ENCODE measurements around the gene TUG1.
A peak's percentile ranks its signal among the peaks of the same experiment; 100 is the strongest.

The TUG1 gene

DNA sequence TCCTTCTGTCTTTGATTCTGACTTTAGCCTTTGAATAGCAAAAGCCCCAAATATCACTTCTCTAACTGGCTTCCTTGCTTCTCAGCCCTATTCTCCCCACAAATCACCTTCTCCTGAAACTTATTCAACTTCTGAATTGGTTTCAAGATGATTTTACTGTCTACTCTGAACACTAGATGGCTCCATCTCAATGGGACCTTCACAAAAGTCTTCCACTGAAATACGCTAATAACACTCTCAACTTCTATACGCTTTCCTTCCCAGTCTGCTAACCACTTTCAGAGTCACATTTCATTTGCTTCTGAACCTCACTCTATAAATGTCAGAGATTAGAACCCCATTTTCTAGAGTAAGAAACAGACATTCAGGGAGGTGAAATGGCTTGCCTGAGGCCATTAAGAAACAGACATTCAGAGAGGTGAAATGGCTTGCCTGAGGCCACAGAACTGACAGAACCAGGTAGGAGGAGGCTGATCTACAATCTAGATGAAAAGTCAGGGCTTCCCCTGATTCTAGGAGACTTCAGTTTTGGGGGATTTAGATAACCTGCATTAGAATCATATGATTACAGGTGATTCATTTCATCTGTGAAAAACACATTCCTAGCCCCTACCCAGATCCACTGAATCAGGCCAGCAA lies 21.1 kb upstream of the TUG1 start:
- DNase-seq (ENCODE audit: low read depth), result no peak

DNA sequence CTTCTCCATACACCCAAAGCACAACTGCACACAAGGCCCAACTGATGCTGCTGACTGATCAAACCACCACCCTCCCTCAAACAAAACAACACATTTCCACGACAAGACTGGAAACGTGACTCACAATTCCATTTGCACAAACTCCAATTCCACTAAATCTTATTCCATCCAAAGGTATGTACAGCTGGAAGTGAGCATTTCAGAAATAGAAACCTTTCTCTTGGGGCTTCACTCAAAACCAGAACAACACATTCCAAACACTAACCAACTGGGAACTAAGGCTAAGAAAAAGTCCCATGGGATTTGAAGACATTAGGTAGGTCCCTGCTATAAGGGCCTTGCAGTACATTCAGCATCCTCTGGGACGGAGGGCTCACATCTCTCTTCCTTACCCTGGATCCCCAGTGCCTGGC lies 20.1 kb upstream of the TUG1 start:
- no peak for DNase-seq (ENCODE audit: low read depth)

DNA sequence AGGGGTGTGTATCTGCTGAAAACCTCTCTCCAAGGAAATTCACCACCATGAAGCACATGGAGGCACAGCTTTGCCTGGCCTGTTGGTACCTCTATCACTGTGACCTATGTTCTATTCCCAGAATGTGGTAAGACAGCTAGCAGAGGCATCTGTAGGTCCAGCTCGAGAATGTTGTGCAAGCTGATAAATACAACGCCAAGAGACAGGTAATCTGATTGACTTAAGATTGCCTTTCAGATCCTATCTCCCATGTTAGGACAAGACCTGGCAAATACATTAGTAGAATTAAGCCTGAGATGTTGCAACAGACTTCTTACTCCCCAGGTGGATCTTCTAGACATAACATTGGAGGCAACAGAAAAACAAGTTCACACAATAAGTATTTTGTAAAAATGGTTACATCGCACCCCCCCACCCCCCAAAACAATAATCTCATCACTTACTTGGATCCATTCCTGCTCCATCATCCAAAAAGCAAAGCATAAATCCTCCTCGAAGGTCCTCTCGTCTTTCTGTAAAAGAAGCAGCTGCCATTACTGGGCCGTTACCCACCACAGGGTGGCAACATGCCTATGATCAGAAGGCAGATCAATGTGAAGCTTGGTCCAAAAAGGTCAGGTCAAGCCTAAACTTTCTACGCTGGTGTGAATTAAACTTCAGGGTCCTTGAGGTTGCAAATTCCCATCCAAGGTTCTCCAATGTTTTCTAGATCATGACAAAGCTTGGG lies 19.0 kb upstream of the TUG1 start:
- DNase-seq (ENCODE audit: low read depth), result no peak

DNA sequence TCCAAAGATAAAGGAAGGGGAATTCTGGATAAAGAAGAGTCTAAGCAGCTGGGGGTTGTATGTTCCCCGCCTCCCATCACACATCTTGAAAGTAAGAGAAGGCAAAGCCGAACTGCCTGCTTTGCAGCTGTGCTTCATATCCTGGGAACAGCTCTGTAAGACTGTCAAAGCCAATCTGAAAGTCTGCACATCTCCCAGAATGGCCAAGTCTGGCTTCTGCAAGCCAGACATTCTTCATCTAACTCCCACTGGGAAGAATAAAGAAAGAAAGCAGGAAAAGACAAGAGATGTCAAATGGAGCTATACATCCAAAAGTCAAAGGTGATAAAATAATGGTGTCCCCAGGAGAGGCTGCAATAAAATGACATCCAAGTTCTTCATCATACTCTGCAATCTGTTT lies 15.9 kb upstream of the TUG1 start:
- no peak for DNase-seq (ENCODE audit: low read depth)

DNA sequence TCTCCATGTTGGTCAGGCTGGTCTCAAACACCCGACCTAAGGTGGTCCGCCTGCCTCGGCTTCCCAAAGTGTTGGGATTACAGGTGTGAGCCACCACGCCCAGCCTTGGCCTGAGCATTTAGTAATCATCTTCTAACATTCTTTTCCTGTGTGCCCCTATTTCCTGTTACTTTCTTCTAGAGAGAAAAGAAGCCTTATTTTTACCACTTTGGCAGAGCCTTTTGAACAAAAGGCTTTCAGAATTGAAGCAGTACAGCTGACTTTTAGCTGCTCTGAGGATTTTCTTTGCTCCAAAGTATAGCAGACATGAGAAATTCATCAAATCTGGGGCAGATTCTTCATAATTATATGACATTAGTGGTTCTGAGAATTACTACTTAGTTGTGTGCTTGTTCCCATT lies 13.9 kb upstream of the TUG1 start:
- no peak for DNase-seq (ENCODE audit: low read depth)

DNA sequence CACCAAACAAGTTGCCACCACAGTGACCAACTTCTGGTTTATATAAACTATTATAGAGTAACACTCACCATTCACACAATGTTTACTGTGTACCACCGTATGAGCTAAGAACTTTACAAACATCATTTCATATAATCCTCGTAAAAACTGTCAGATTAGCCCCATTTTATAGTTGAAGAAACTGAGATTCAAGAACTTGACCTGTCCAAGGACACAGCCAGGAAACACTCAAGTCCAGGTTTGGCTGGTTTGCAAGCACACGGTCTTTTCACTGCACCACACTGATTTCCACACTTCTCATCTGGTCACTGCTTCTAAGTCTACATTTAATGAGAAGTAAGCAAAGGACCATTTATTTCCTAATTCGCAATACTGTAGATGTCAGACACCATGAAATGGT lies 4.2 kb upstream of the TUG1 start:
- DNase-seq (ENCODE audit: low read depth), result no peak

DNA sequence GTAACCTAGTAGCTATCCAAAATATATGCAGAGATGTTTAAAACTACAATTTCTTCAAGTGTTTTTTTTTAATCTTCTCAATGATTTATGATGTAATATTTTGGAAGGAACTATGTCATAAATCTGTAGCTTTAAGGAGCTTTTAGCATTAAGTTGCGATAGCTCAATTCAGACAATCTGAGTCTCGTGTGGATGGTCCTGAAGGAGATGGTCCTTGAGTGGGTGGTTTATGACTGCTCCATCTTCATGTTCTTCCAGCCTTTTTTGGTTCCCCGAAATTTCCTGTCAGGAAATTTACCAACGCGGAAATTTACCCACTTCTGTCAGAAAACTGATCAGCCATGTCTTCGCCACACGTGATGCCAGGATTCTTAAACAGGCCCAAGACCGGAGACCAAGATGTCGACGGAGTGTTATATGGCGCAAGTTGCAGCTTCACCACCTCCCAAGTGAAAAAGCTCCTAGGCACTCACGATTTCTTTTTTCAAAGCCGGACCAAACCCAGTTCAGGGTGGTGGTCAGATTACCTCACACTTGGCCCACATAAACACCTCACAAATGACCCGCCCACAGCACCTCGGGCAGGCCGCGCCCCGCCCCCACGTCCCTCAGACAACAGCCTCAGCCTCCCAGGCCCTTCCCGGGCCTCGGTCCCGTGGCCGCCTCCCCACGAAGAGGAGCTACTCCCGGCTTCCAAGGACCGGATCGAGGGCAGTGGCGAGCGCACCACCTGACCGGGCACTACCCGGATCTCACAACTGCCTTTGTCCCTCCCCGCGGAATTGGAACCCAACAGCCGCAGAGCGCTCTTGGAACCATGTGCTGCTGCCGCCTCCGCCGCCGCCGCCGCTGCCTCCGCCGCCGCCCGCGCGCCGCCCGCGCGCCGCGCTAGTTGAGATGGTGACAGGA lies 796 bp upstream of the TUG1 start, which contains the start of gene MORC2:
MORC2 (minus strand) TSS at position 760 of the 909 bp plus-strand sequence. CDS start 885 bp downstream, outside the sequence.
- no peak for DNase-seq (ENCODE audit: low read depth)

DNA sequence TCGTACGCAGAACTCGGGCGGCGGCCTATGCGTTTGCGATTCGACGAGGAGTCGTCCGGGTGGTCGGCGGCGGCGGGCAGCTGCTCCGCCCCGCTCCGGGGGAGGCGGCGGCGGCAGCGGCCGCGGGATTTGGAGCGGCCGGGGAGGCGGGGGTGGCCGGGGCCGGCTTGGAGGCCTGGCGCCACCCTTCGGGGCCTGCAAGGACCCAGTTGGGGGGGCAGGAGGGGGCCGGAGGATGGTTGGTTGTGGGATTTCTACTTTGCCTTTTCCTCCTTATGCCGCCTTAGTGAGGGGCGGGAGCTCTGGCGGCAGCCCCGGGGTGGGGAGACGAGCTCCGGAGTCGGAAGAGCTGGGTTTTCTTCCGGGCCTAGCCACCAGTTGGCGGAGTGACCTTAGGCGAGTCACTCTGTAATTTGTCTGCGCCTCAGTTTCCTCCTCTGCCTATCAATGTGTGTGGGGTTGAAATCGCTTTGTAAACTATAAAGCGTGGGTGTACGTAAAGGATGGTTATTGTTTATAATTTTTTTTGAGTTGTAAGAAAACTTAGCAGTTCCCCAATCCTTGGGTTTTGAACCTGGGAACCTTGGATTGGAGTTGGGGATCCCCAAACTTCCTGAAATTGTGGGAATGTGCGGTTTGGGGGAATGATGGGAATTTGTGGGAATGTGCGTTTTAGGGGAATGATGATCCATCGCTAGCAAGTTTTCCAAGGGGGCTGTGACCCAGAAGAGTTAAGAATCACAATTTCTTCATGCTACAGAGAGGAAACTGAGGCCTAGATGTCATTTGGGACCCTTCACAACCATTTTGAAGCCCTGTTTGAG lies 679 bp downstream of the TUG1 start:
- peak; percentile 27 for DNase-seq (ENCODE audit: low read depth)

DNA sequence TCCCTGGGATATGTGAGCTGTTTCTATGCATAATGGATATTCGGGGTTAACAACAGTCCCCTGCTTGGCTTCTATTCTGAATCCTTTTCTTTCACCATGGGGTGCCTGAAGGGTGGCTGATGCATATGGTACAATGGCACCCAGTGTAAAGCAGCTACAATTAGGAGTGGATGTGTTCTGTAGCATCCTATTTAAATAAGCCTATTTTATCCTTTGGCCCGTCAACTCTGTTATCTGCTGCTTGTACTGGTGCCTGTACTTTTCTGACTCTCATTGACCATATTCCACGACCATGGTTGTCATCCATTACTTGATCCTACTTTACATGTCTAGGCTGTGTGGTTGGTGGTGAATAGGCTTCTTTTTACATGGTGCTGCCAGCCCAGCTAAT lies 1.3 kb downstream of the TUG1 start:
- DNase-seq (ENCODE audit: low read depth), result no peak

DNA sequence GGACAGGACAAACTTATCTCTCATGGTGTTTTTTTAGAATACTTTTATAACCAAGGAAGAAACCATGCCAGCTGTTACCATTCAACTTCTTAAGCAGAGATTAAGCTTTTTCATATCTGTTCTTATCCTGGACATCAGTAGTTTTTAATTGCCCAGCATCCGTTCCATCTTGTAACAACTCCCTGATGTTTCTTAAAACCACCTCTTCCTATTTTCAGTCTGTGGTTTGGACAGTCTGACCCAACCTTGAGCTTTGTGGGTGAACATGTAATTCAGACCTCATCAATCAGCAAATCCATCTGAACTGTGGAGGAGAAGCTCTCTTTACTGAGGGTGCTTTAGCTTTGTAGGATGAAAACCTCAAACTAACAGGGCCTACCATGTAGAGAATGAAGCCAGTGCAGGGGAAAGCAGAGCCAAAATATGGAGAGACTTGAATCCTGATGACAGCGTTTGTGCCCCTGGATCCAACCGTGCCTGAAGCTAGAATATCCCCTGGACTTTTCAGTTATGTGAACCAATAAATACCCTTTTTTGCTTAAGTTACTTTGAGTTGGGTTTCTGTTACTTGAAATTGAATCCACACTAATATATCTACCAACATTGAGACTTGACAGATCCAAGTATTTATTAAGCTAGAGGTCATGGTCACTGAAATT lies 9.4 kb downstream of the TUG1 start:
- DNase-seq (ENCODE audit: low read depth), result no peak

DNA sequence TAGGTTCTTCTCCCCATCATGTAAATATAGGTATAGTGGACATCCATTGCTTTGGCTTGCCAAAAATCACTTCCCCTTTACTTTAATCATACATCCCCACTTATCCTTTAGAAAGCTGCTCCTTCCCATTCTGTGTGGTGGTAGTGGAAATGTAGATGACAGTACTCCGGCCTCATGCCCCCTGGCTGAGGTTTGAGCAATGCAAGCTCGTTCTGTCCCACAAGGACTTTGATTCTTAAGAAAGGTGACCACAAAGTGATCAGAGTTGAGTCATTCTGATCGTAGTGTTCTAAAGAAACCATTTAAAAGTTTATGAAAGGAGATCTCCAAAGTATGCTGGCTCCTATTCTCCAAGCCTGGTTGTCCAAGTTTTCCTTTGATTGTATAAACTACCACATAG lies 10.9 kb downstream of the TUG1 start:
- no peak for DNase-seq (ENCODE audit: low read depth)

DNA sequence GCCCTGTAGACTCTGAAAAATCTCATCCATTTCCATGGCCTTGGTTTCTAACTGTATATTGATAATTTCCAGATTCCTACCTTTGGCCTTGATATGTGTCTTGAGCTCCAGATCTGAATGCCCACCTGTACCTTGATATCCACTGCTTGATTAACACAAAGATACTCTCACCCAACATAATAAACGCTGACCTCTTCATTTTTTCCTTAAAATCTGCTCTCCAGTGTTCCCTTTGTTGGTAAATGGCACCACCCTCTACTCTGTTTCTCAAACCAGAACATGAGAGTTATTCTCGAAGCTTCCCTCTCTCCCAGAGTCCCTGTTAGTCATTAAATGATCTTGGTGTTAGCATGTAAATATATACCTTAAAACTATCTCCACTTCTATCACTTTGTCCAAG lies 13.4 kb downstream of the TUG1 start:
- DNase-seq (ENCODE audit: low read depth), result no peak

DNA sequence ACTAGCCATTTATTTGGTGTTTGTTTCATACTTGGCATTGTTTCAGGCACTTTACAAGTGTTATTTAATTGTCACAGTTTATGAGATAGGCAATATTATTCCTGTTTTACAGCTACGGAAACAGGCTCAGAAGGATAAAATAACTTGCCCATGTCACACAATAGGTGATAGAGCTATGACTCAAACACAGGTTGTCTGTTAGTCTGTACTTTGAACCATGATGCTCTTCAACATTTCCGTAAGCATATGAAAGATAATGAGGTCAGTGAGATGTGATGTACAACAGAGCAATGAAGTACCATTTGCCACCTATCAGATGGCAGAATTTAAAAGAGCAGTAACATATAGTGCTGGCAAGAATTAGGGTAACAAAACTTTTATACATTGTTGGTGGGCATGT lies 15.3 kb downstream of the TUG1 start:
- DNase-seq (ENCODE audit: low read depth), result no peak

DNA sequence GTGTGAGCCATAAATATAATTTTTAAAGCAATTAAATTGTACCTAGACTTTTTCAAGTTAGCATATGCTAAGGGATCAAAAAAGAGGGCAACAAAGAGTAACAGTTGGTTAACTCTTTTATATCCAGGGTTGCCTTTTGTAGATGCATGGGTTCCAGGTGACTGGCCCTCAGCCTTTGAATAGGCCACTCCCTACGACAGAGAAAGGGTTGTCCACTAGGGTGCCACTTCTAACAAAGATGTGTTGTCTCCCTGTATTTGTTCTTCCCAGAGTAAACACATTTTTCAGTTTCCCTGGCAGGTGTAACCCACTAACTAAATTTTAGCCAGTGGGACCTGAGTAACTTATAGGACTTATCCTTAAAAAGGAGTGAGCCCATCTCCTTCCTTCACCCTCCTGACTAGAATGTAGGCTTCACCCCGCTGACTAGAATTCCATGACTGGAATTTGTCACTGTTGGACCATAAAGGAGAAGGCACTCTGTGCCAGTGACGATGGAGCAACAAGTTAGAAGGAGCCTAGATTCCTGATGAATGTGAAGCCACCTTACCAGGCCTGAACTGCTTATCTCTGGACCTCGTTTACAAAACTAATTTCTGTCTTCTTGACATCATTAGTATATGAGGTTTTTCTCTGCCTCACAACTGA lies 16.6 kb downstream of the TUG1 start:
- DNase-seq (ENCODE audit: low read depth), result no peak

DNA sequence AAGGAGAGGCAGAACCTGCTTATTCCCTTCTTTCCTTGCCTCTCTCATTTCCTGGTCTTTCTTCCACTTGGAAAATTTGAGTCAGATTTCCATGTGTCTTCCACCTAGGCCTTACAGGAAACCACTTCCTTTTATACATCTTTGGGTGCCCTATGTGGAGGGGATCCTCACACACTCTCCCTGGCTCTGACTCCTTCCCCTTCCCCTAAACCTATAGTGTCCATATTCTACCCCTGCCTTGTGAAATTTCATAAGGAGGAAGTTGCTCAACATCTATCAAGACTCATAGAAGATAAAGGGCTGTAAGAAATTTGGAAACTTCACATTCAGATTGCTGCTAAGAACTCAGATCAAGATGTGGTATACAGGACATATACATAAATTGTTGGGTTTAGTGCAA lies 20.4 kb downstream of the TUG1 start:
- no peak for DNase-seq (ENCODE audit: low read depth)

DNA sequence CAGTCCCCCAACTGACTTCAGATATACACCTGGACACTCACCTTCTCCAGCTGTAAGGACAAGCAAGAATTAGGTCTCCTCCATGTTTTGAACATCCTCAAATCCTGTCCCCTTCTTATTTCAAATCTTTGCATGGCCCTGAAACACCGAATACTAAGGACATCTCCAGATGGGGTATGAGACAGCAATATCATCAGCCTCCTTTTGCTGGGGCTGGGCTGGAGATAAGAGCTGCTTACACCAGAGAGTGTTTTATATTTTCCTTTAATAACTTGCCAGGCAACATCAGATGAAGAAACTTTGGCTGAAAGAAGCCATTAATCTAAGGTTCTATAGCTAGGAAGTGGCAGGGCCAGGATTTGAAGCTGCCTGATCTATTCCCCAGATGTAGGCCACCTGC lies 21.6 kb downstream of the TUG1 start:
- DNase-seq (ENCODE audit: low read depth), result no peak

DNA sequence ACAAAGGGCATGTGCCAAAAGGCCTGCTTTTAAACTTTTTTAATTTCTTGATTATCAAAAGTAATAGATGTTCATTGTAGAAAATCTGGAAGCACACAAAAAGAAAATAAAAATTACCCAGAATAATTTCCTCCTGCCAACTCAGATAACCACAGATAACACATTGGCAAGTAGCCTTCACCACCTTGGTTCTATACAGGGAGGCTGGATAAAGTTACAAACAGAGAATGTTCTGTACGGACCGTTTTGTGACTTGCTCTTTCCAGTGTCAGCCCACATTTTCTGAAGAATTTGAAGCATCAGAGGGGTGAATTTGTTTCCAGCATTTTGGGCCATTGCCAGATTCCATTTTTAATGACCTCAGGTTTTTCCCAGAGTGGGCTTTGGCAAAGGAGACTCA lies 23.5 kb downstream of the TUG1 start:
- no peak for DNase-seq (ENCODE audit: low read depth)

DNA sequence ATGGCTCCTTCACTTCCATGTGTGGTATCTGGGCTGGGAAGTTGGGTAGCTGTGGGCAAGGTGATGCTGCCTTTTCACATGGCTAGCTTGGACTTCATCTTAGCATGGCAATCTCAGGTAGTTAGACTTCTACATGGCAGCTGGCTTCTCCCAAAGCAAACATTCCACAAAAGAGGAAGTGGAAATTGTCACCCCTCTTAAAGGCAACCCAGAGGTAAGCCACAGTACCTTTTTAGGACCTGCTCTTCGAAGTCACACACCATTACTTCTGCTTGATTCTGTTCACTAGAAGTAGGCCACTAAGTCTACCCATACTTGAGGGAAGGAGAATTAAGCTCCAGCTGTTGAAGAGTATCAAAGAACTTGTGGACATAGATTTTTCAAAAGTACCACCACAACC lies 25.9 kb downstream of the TUG1 start:
- no peak for DNase-seq (ENCODE audit: low read depth)

DNA sequence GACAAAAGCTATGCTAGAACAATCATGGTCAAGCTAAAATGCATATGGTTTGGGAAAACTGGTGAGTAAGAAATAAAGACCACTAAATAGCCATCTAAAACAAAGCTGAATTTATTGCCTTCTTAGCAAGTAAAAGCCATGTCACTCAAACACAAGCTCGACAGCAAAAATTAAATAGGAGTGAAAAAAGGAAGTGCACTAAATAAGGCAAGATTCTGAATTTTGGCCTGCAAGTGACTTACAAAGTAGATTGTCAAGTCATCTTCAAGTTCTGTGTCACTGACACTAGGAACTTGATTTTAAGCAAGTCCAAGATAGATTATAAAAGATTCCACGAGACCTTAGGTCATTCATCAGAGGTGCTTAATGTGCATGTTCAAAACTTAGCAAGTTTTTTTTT lies 27.4 kb downstream of the TUG1 start:
- DNase-seq (ENCODE audit: low read depth), result no peak

DNA sequence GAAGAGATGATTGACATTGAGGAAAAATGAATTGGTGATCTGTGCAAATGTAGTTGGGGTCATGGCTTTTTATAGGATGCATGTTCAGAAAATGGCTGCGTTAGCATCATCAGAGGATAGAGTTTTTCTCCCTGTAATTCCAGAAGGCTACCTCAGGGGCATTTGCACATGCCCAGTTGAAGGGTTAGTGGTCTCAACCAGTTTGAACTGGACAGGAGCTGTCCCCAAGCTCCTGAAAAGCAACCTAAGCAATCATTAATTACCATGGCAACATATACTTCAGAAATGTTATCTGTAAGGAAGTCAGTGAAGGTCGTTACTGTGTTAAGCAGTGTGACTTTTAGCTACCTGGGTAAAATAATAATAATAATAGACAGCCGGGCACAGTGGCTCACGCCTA lies 29.3 kb downstream of the TUG1 start:
- DNase-seq (ENCODE audit: low read depth), result no peak
